KMS-11 (cell line): ENCODE measurements around the gene CAPN12.
"Not testable (repeated sequence)": the region's sequence is repeated elsewhere in the genome, so short reads cannot be mapped to it uniquely, and the experiment has no call there.

Experiments used
- H2AFZ ChIP-seq: fragments of 200-600 bp; sonication (generic); 2 replicates; pipeline ENCODE4 v1.6.1; 2016; ENCODE audit warnings: antibody characterized with exemption, mixed run types, low read depth
- H3K27ac ChIP-seq: fragments of 200-600 bp; sonication (generic); 2 replicates; pipeline ENCODE4 v1.6.1; 2016; ENCODE audit warnings: mild to moderate bottlenecking, mixed run types
- H3K27me3 ChIP-seq: fragments of 200-600 bp; sonication (generic); 2 replicates; pipeline ENCODE4 v1.6.1; 2017; ENCODE audit warnings: mild to moderate bottlenecking, low read depth, mixed run types, moderate library complexity; ENCODE audit not compliant: insufficient read depth
- H3K36me3 ChIP-seq: fragments of 200-600 bp; sonication (generic); 2 replicates; pipeline ENCODE4 v1.6.1; 2017; ENCODE audit warnings: mild to moderate bottlenecking, mixed run types; ENCODE audit not compliant: insufficient read depth
- H3K4me1 ChIP-seq: fragments of 200-600 bp; sonication (generic); 2 replicates; pipeline ENCODE4 v1.6.1; 2016; ENCODE audit warnings: mild to moderate bottlenecking, low read depth, mixed run types; ENCODE audit not compliant: poor library complexity, severe bottlenecking
- H3K4me2 ChIP-seq: fragments of 200-600 bp; sonication (generic); 2 replicates; pipeline ENCODE4 v1.7.0; 2016; ENCODE audit warnings: mild to moderate bottlenecking, mixed run types
- H3K4me3 ChIP-seq: fragments of 200-600 bp; sonication (generic); IDR thresholded peaks from 2 replicates; pipeline ENCODE4 v1.6.1; 2017; ENCODE audit warnings: low read depth, low read length, mixed read lengths; ENCODE audit not compliant: insufficient read depth
- H3K79me2 ChIP-seq: fragments of 200-600 bp; sonication (generic); 2 replicates; pipeline ENCODE4 v1.6.1; 2016; ENCODE audit warnings: low read depth, mixed run types; ENCODE audit not compliant: insufficient read depth
- H3K9ac ChIP-seq: fragments of 200-600 bp; sonication (generic); 2 replicates; pipeline ENCODE4 v1.6.1; 2016; ENCODE audit warnings: mild to moderate bottlenecking, mixed run types
- H4K20me1 ChIP-seq: fragments of 200-600 bp; sonication (generic); 2 replicates; pipeline ENCODE4 v1.6.1; 2016; ENCODE audit warnings: mild to moderate bottlenecking, mixed run types; ENCODE audit not compliant: insufficient read depth
- TF ChIP-seq, protein P1 (sequence below): fragments of 200-600 bp; sonication (generic); conservative IDR thresholded peaks from 2 replicates; pipeline ENCODE4 v1.6.1; 2017; ENCODE audit warnings: low read depth, mild to moderate bottlenecking, antibody characterized with exemption, low read length, moderate library complexity, mixed read lengths

Gene CAPN12

GRCh38 chr19:38784224-38784623 is 40.0 kb upstream of the CAPN12 start:
- no peak overlapping the region for H3K4me3 ChIP-seq
- H3K36me3 ChIP-seq, result no peaks in the 10 kb centered on the region
- peaks cover 17% of the 10 kb centered on the region; the same call in 1 of the 2 replicates for H3K27me3 ChIP-seq
- no peak overlapping the region for H3K9ac ChIP-seq
- no peaks in the 10 kb centered on the region for H3K4me1 ChIP-seq
- no peak overlapping the region for H3K4me2 ChIP-seq
- no peaks in the 10 kb centered on the region for H4K20me1 ChIP-seq
- TF ChIP-seq, protein P1, sequence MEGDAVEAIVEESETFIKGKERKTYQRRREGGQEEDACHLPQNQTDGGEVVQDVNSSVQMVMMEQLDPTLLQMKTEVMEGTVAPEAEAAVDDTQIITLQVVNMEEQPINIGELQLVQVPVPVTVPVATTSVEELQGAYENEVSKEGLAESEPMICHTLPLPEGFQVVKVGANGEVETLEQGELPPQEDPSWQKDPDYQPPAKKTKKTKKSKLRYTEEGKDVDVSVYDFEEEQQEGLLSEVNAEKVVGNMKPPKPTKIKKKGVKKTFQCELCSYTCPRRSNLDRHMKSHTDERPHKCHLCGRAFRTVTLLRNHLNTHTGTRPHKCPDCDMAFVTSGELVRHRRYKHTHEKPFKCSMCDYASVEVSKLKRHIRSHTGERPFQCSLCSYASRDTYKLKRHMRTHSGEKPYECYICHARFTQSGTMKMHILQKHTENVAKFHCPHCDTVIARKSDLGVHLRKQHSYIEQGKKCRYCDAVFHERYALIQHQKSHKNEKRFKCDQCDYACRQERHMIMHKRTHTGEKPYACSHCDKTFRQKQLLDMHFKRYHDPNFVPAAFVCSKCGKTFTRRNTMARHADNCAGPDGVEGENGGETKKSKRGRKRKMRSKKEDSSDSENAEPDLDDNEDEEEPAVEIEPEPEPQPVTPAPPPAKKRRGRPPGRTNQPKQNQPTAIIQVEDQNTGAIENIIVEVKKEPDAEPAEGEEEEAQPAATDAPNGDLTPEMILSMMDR, result no peak
- no peak overlapping the region for H2AFZ ChIP-seq
- H3K79me2 ChIP-seq, result no peaks in the 10 kb centered on the region
- H3K27ac ChIP-seq, result no peak overlapping the region

GRCh38 chr19:38782212-38782611 is 37.9 kb upstream of the CAPN12 start:
- H4K20me1 ChIP-seq, H3K9ac ChIP-seq, H3K79me2 ChIP-seq, H3K4me1 ChIP-seq, H3K4me3 ChIP-seq, H2AFZ ChIP-seq, H3K27ac ChIP-seq, H3K4me2 ChIP-seq, H3K36me3 ChIP-seq: not testable (repeated sequence)
- peaks cover 22% of the 10 kb centered on the region; the same call in 1 of the 2 replicates for H3K27me3 ChIP-seq

DNA sequence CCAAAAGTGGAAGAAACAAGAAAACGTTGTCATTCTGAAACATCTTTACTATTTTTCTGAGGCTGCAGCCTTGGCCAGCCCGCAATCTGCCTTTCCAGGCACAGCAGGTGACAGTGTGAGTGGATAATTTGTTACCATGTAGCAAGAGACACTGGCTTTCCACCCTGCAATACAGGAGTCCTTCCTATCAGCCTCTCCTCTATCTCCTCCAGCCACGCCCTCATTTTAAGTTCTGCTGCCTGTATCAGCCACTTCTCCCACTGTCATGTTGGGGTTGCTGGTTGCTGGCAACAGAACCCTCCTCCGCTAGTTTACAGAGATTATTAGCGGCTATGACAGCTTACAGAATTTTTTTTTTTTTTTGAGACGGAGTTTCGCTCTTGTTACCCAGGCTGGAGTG is 36.8 kb upstream of the CAPN12 start:
- no peaks in the 10 kb centered on the region for H3K4me1 ChIP-seq

GRCh38 chr19:38780443-38780842 is 36.2 kb upstream of the CAPN12 start:
- H3K9ac ChIP-seq, result no peak overlapping the region
- no peak overlapping the region for H3K27ac ChIP-seq
- no peak overlapping the region for H3K4me3 ChIP-seq
- H3K27me3 ChIP-seq, result peaks cover 22% of the 10 kb centered on the region; the same call in 1 of the 2 replicates
- TF ChIP-seq, protein P1, result no peak
- H3K4me2 ChIP-seq, result no peak overlapping the region
- H2AFZ ChIP-seq, result no peak overlapping the region
- no peaks in the 10 kb centered on the region for H4K20me1 ChIP-seq
- no peaks in the 10 kb centered on the region for H3K79me2 ChIP-seq
- no peaks in the 10 kb centered on the region for H3K36me3 ChIP-seq
- no peaks in the 10 kb centered on the region for H3K4me1 ChIP-seq

More for the DNA sequence above, 36.8 kb upstream of the CAPN12 start:
- Histone ChIP-seq H2AFZ (no peak overlapping the region), H3K27ac (no peak overlapping the region), H4K20me1 (no peaks in the 10 kb centered on the region), H3K9ac (no peak overlapping the region), H3K4me3 (no peak overlapping the region), H3K79me2 (no peaks in the 10 kb centered on the region), H3K27me3 (peaks cover 22% of the 10 kb centered on the region; the same call in 1 of the 2 replicates), H3K36me3 (no peaks in the 10 kb centered on the region), H3K4me2 (no peak overlapping the region)
- TF ChIP-seq, protein P1, result no peak

DNA sequence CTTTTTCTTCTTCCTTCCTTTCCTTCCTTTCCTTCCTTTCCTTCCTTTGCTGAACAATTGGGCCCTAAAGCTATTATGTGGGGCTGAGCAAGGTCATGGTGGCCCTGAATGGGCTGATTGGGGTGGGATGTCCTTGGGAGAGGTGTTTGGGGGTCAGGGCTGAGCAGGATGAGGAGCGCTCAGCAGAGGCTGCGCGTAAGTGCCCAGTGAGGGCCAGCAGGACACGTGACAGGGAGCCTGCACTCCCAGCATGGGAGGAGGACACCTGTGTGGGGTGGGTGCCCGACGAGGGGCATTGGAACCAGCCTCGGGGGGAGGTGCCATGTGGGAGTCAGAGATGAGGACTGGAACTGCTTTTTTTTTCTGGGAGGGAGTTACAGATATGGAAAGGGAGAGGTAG is 34.5 kb upstream of the CAPN12 start:
- no peak overlapping the region for H3K27ac ChIP-seq
- H3K4me1 ChIP-seq, result no peaks in the 10 kb centered on the region
- no peaks in the 10 kb centered on the region for H4K20me1 ChIP-seq
- no peak overlapping the region for H3K9ac ChIP-seq
- H2AFZ ChIP-seq, result no peak overlapping the region
- no peak overlapping the region for H3K4me3 ChIP-seq
- no peaks in the 10 kb centered on the region for H3K36me3 ChIP-seq
- H3K79me2 ChIP-seq, result no peaks in the 10 kb centered on the region
- no peak overlapping the region for H3K4me2 ChIP-seq
- H3K27me3 ChIP-seq, result peaks cover 22% of the 10 kb centered on the region; the same call in 1 of the 2 replicates
- TF ChIP-seq, protein P1, result no peak
